Measurements from ENCODE around the gene CAPN11. TPM values are rescaled to one million over a fixed set of nuclear protein-coding genes. Genes with fewer than 3 reads are reported as not detected.

CAPN11 gene
- total RNA-seq, 1 experiment from 2014 or later = not detected

DNA sequence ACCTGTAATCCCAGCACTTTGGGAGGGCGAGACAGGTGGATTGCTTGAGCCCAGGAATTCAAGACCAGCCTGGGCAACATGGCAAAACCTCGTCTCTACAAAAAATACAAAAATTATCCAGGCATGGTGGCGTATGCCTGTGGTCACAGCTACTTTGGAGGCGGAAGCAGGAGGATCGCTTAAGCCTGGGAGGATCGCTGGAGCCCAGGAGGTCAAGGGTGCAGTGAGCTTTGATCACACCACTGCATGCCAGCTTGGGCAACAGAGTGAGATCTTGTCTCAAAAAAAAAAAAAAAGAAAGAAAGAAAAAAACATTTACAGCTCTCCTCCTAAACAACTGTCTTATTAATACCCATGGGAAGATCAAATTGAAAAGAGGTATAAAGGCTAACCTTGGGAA, 49.3 kb downstream of the CAPN11 start:
- BruUV-seq (replicated peaks) = no TSS peak
- H3K4me2 ChIP-seq (ENCODE audit: low read length) = no peak overlapping the region
- ATAC-seq = no peak
- intact Hi-C loops (cut with micrococcal nuclease) = no loop called here
- no peaks in the 10 kb centered on the region for H3K9me3 ChIP-seq (ENCODE audit: control insufficient read depth in 1 of 2, insufficient read depth in 1 of 2, low read depth in 1 of 2, low read length in 2 of 2)
- H3K9ac ChIP-seq (ENCODE audit: low read length) = no peak overlapping the region
- H3K9me2 ChIP-seq (ENCODE audit: insufficient read depth) = no peaks in the 10 kb centered on the region
- no peak overlapping the region for H3K4me3 ChIP-seq (replicated peaks in 1 of 2; ENCODE audit: low read depth in 1 of 2, low read length in 2 of 2)
- H2AFZ ChIP-seq (ENCODE audit: low read depth, low read length, poor library complexity, severe bottlenecking) = no peak overlapping the region
- ChIA-PET CTCF (no interaction called here), RAD21 (ENCODE audit: low non-redundant PET in 1 of 2, low total read pairs in 2 of 2, uncharacterized antibody in 2 of 2, unreplicated experiment in 2 of 2) (no interaction called here), POLR2A (no interaction called here)
- H3K79me2 ChIP-seq (ENCODE audit: insufficient read depth, low read length) = no peaks in the 10 kb centered on the region
- no peaks in the 10 kb centered on the region for H4K20me1 ChIP-seq (ENCODE audit: insufficient read depth)
- TF ChIP-seq ZFX (IDR thresholded peaks at IDR 0.05) (no peak), POLR2AphosphoS5 (IDR thresholded peaks at IDR 0.05; ENCODE audit: low read depth, low read length) (no peak), CEBPB (IDR thresholded peaks at IDR 0.05; ENCODE audit: low read depth) (no peak), POLR2A (IDR thresholded peaks at IDR 0.05; ENCODE audit: borderline replicate concordance, extremely low read depth, insufficient read depth, insufficient read length) (no peak), CBX3 (IDR thresholded peaks at IDR 0.05; ENCODE audit: low read depth) (no peak), SRF (IDR thresholded peaks at IDR 0.05; ENCODE audit: low read depth) (no peak), SIN3A (IDR thresholded peaks at IDR 0.05; ENCODE audit: low read depth) (no peak), JUND (IDR thresholded peaks at IDR 0.05) (no peak), YY1 (IDR thresholded peaks at IDR 0.05; ENCODE audit: extremely low read depth, insufficient replicate concordance, low read depth, low read length) (no peak), FOSL1 (IDR thresholded peaks at IDR 0.05; ENCODE audit: low read depth) (no peak), SP1 (IDR thresholded peaks at IDR 0.05; ENCODE audit: low read depth) (no peak)
- TF ChIP-seq, protein P1, sequence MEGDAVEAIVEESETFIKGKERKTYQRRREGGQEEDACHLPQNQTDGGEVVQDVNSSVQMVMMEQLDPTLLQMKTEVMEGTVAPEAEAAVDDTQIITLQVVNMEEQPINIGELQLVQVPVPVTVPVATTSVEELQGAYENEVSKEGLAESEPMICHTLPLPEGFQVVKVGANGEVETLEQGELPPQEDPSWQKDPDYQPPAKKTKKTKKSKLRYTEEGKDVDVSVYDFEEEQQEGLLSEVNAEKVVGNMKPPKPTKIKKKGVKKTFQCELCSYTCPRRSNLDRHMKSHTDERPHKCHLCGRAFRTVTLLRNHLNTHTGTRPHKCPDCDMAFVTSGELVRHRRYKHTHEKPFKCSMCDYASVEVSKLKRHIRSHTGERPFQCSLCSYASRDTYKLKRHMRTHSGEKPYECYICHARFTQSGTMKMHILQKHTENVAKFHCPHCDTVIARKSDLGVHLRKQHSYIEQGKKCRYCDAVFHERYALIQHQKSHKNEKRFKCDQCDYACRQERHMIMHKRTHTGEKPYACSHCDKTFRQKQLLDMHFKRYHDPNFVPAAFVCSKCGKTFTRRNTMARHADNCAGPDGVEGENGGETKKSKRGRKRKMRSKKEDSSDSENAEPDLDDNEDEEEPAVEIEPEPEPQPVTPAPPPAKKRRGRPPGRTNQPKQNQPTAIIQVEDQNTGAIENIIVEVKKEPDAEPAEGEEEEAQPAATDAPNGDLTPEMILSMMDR (IDR thresholded peaks at IDR 0.05 in 2 of 3, conservative IDR thresholded peaks at IDR 0.05 in 1 of 3; ENCODE audit: borderline replicate concordance in 1 of 3, insufficient read depth in 1 of 3, low read depth in 2 of 3, low read length in 2 of 3) = no peak
- TF ChIP-seq, protein P2, sequence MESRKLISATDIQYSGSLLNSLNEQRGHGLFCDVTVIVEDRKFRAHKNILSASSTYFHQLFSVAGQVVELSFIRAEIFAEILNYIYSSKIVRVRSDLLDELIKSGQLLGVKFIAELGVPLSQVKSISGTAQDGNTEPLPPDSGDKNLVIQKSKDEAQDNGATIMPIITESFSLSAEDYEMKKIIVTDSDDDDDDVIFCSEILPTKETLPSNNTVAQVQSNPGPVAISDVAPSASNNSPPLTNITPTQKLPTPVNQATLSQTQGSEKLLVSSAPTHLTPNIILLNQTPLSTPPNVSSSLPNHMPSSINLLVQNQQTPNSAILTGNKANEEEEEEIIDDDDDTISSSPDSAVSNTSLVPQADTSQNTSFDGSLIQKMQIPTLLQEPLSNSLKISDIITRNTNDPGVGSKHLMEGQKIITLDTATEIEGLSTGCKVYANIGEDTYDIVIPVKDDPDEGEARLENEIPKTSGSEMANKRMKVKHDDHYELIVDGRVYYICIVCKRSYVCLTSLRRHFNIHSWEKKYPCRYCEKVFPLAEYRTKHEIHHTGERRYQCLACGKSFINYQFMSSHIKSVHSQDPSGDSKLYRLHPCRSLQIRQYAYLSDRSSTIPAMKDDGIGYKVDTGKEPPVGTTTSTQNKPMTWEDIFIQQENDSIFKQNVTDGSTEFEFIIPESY (IDR thresholded peaks at IDR 0.05; ENCODE audit: extremely low read depth, insufficient replicate concordance, low read length) = no peak
- TF ChIP-seq, protein P3, sequence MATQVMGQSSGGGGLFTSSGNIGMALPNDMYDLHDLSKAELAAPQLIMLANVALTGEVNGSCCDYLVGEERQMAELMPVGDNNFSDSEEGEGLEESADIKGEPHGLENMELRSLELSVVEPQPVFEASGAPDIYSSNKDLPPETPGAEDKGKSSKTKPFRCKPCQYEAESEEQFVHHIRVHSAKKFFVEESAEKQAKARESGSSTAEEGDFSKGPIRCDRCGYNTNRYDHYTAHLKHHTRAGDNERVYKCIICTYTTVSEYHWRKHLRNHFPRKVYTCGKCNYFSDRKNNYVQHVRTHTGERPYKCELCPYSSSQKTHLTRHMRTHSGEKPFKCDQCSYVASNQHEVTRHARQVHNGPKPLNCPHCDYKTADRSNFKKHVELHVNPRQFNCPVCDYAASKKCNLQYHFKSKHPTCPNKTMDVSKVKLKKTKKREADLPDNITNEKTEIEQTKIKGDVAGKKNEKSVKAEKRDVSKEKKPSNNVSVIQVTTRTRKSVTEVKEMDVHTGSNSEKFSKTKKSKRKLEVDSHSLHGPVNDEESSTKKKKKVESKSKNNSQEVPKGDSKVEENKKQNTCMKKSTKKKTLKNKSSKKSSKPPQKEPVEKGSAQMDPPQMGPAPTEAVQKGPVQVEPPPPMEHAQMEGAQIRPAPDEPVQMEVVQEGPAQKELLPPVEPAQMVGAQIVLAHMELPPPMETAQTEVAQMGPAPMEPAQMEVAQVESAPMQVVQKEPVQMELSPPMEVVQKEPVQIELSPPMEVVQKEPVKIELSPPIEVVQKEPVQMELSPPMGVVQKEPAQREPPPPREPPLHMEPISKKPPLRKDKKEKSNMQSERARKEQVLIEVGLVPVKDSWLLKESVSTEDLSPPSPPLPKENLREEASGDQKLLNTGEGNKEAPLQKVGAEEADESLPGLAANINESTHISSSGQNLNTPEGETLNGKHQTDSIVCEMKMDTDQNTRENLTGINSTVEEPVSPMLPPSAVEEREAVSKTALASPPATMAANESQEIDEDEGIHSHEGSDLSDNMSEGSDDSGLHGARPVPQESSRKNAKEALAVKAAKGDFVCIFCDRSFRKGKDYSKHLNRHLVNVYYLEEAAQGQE (IDR thresholded peaks at IDR 0.05; ENCODE audit: low read depth) = no peak
- TF ChIP-seq, protein P4, sequence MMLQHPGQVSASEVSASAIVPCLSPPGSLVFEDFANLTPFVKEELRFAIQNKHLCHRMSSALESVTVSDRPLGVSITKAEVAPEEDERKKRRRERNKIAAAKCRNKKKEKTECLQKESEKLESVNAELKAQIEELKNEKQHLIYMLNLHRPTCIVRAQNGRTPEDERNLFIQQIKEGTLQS (IDR thresholded peaks at IDR 0.05) = no peak
- TF ChIP-seq, protein P5, sequence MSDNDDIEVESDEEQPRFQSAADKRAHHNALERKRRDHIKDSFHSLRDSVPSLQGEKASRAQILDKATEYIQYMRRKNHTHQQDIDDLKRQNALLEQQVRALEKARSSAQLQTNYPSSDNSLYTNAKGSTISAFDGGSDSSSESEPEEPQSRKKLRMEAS (IDR thresholded peaks at IDR 0.05) = no peak
- H3K27ac ChIP-seq (ENCODE audit: low read depth, low read length) = no peak overlapping the region
- no peaks in the 10 kb centered on the region for H3K36me3 ChIP-seq (ENCODE audit: control insufficient read depth in 1 of 2, insufficient read depth in 2 of 2, low read length in 2 of 2)
- no peaks in the 10 kb centered on the region for H3K27me3 ChIP-seq (ENCODE audit: insufficient read depth, low read length)
- H3K4me1 ChIP-seq (ENCODE audit: control insufficient read depth in 1 of 2, insufficient read depth in 2 of 2, low read length in 2 of 2) = peaks cover 0 to 6% of the 10 kb centered on the region in 2 experiments; a peak in 2 of 4 replicates
- no peak for DNase-seq (ENCODE audit: low read depth, low spot score)

Measured in HCT116 (cell line).